ENCODE data around the gene CLDN14.

The CLDN14 gene, protein sequence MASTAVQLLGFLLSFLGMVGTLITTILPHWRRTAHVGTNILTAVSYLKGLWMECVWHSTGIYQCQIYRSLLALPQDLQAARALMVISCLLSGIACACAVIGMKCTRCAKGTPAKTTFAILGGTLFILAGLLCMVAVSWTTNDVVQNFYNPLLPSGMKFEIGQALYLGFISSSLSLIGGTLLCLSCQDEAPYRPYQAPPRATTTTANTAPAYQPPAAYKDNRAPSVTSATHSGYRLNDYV

DNA sequence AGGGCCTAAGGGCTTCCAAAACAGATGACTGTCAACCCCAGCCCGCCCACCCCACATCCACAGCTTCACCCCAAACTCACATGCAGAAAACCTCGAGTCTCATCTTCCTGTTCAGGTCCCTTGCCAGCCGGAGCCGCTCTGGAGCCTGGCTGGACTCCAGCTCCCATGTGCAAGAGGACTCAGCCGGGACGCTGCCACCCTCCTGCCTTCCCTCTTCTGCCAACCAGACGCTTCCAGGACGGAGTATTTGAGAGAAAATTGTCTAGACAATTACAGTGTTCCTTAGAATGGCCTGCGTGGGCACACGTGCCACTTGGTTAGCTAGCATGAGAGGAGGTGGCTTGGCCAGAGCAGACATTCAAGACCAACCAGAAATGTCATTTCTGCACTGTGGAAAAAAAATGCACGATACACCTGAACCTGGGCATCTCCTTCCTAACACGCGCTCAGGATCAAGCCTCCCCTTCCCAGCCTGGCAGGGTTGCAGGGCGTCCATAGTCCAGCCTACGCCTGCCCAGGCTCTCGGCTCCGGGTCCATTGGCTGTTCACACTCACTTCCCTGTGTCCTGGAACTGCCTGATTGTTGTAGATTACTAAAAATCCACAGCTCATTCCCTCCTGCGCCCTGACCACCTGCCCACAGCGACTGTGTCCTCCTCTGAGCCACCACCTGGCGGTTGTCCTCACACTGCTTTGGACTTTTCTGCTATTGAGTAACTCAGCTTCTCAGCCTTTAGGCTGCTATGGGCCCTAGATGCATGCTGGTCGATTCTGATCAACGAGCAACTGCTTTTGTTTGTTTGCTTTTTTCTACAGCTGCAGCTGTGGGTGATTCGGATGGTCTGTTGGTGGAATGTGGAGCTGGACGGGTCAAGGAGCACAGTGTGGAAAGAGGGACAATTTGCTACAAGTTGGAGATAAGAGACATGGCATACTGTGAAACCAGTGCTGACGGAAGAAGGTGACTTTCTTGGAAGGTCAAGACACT lies at the start of gene CLDN14:
CLDN14 (minus strand) TSS at position 708 of the 988 bp plus-strand sequence. CDS start 18,427 bp downstream, outside the sequence.
- DNase-seq = no peak

DNA sequence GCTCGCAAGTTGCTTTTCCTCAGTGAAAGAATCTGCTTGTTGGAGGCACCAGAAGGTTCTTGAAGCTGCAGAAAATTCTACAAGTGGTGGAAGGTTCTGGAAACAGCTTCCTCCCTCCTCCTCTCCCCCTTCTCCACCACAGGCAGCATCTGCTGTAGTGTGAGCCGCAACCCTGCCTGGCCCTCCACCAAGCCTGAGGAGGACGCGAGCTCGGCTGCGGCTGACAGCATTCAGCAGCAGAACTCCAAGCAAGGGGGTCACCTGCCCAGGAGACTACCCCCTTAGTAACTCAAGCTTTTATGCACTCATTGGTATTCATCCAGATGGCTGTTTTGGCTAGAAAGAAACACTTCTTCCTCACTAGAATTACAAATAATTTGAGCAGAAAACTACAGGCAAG lies 48.8 kb upstream of the CLDN14 start:
- DNase-seq = no peak

DNA sequence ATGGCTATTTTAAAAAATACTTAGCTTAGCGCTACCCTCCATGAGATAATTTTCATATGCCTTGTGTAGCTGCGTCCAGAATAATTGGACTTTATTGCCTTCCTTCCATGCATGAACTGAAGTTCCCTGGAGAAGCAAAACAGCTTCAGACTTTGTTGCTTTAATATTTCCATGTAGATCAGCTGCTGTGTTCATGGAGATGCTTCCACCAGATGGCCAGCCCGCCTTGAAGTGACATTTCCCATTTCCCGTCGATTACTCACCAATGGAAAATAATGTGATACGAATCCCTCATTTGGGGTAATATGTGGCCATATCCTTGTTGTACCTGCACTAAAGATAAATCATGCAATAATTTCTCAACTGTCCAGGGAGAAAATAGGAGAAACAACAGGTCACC lies 47.4 kb upstream of the CLDN14 start:
- no peak for DNase-seq

- no peak for DNase-seq
These were observed 46.2 kb upstream of the CLDN14 start for GRCh38 chr21:36526104-36526503.

DNA sequence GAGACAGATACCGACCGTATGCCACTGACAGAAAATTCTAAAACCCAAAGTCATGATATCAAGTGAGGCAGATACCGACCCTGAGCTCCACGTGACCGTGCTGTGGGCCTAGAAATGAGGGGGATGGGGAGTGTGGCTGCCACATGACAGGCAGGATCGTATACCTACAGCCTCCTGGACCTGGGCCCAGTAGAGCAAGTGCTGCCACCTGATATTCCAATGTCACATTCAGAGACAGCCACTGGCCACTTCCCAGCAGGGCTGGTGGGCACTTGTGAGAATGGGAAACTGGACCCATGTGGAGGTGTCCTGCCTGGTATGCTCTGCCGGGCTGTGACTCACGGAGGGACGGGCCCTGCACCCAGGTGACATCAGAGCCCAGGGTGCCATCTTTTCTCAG lies 44.6 kb upstream of the CLDN14 start:
- peak; percentile 81 for DNase-seq

DNA sequence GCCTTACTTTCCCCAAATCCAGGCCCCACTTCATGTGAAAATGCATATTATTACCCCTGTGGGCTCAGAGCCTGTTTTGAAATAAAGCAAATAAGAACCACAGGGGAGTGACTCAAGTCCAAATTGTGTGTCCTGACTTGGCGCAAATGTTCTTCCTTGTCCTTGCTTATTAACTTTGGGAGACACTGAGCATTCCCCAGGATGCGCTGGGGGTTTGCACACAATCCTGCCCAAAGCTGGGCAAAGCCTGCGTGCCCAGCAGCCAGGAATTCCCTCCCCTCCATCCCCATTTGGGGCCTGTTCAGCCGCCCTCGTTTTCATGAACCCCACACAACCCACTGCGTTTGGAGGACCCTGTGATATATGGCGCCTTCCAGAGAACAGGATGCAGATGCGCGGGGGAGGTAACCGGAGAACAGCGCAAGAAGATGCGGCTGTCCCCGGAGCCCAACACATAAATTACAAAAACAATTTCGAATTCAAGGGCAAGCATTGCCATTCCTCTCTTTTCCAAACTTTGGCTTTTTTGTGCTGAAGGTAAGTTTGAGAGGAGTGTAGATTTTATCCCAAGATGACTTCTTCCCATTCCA lies 42.4 kb upstream of the CLDN14 start:
- DNase-seq = no peak

GRCh38 chr21:36518883-36519492 lies 39.1 kb upstream of the CLDN14 start:
- no peak for DNase-seq

GRCh38 chr21:36517366-36518075 lies 37.6 kb upstream of the CLDN14 start:
- DNase-seq = no peak

- DNase-seq = no peak
These were observed 36.4 kb upstream of the CLDN14 start for GRCh38 chr21:36516281-36516680.

- no peak for DNase-seq
These were observed 33.5 kb upstream of the CLDN14 start for GRCh38 chr21:36513430-36513829.

DNA sequence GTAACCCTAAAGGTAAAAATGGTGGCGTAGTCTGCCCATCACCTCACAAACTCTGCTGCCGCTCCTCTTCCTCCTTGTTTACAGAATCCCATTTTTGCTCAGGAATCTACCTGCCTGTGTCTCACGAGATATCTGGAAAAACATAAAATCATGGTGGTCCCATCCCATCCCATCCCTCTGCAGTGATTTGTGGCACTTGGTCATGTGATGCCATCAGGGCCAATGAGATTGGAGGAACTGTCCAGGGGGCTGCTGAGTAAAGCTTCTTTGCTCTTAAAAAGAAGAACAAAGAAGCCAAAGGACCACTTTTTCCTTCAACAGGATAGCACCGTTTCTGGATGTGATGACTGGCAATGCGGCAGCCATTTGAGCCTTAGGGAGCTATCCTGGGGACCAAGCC lies 33.0 kb upstream of the CLDN14 start:
- no peak for DNase-seq

- no peak for DNase-seq
These were observed 31.7 kb upstream of the CLDN14 start for GRCh38 chr21:36511484-36512220.

DNA sequence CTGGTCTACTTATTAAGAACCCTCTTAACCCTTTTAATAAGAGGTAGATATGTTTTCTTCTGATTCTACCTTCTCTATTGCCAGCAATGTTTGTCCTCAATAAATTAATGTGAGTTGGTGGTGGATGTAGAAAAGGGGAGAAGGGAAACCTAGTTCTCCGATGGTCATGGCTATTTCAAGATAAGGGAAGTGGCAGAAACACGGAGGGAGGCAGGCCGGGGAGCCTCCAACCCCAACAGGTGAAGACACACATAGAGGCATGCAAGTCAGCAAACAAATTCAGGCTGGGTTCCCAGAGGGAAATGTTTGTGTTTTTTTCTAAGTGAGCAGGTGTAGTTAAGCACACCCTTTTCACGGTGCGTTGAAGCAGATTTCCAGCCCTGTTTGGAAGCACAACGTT lies 31.0 kb upstream of the CLDN14 start:
- no peak for DNase-seq

GRCh38 chr21:36509973-36510664 lies 30.2 kb upstream of the CLDN14 start:
- DNase-seq = no peak

DNA sequence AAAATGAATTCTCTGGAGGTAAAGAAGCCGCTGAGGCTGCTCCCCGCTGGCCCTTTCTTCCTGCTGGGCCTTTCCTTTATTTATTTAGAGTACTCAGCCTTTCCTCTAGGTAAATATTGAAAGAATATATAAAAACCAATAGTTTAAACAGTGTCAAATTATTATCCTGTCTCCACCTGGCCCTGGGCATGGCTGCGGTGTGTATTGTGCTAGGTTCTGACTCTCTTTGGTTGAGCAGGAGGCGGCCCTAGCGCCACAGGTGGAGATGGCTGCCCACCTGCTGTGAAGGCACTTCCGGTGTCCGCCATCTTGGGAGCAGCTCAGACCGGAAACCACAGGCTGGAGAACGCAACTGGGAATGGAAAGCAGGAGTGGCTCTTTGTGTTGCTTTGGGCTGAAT lies 29.0 kb upstream of the CLDN14 start:
- DNase-seq = peak; percentile 87

- no peak for DNase-seq
These were observed 27.6 kb upstream of the CLDN14 start for GRCh38 chr21:36507397-36508018.

- DNase-seq = no peak
These were observed 26.6 kb upstream of the CLDN14 start for GRCh38 chr21:36506482-36506881.

- peak; percentile 67 for DNase-seq
These were observed 24.4 kb upstream of the CLDN14 start for GRCh38 chr21:36504067-36505058.

- DNase-seq = no peak
These were observed 22.4 kb upstream of the CLDN14 start for GRCh38 chr21:36502365-36502764.

GRCh38 chr21:36501589-36501892 lies 21.6 kb upstream of the CLDN14 start:
- DNase-seq = no peak
